Keratinocyte (primary cell): ENCODE measurements around the gene OCIAD2.

Source experiments
- CTCF ChIP-seq, 3 experiments: IDR thresholded peaks in 1 of 3; conservative IDR thresholded peaks in 1 of 3; optimal IDR thresholded peaks in 1 of 3; 2 replicates in 2 of 3; 3 replicates in 1 of 3; pipeline versions ENCODE3 to v1.5.1; 2011; ENCODE audit warnings: low read length in 3 of 3, mild to moderate bottlenecking in 3 of 3, moderate library complexity in 2 of 3, control low read depth in 1 of 3, inconsistent platforms in 1 of 3; ENCODE audit not compliant: insufficient read depth in 2 of 3; ENCODE audit errors: extremely low read depth in 1 of 3
- EZH2 ChIP-seq: IDR thresholded peaks from one replicate; pipeline ENCODE4 v1.6.1; 2012; ENCODE audit warnings: inconsistent platforms, mild to moderate bottlenecking, low read length, moderate library complexity

GRCh38 chr4:48877827-48878535 lies 28.6 kb downstream of the OCIAD2 start:
- TF ChIP-seq CTCF (optimal IDR thresholded peaks at IDR 0.05 in 1 of 3, IDR thresholded peaks at IDR 0.05 in 1 of 3, conservative IDR thresholded peaks at IDR 0.05 in 1 of 3; ENCODE audit: extremely low read depth in 1 of 3, insufficient read depth in 2 of 3, low read length in 3 of 3) (peak in 1 of 3 experiments; percentile 24), EZH2 (no peak)
